ENCODE results near the gene NGRN. TPM values are rescaled to one million over a fixed set of nuclear protein-coding genes. Genes with fewer than 3 reads are reported as not detected.

NGRN gene
- total RNA-seq, 1 experiment from 2014 or later = 135 TPM

DNA sequence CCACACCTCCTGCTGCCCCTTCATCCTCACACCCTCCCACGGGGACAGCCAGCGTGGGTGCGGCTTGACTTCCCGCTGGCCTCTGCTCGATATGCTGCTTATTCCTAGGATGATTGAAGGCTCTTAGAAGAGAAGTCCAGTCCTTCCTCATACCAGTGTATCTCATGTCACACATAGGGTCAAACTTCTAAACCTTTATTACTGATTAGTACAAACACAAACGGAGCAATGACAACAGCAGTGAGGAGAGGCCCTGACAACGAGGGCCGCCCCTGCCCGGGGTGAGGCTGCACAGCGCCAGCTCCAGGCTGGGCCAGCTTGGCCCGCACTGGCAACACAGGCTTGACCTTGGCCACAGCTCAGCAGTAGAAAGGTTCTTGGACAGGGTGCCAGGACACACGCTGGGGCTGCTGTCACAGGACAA lies 35.4 kb upstream of the NGRN start:
- Histone ChIP-seq H3K4me1 (ENCODE audit: insufficient read depth, low read length, poor library complexity, severe bottlenecking) (peaks cover 5% of the 10 kb centered on the region), H3K9me3 (ENCODE audit: low read depth, low read length, poor library complexity, severe bottlenecking) (no peaks in the 10 kb centered on the region), H3K36me3 (ENCODE audit: insufficient read depth, low read length, poor library complexity, severe bottlenecking) (peaks cover 16% of the 10 kb centered on the region), H3K4me3 (ENCODE audit: low read depth, low read length, poor library complexity, severe bottlenecking) (no peak overlapping the region), H3K27ac (ENCODE audit: low read depth, low read length, poor library complexity, severe bottlenecking) (no peak overlapping the region), H3K27me3 (replicated peaks; ENCODE audit: insufficient read depth, low read depth, low read length, poor library complexity) (no peaks in the 10 kb centered on the region)
- intact Hi-C loops (cut with micrococcal nuclease; ENCODE audit: unreplicated experiment) = no loop called here
- no peak for DNase-seq (ENCODE audit: low spot score)
- ChIA-PET POLR2A (ENCODE audit: low non-redundant PET) (no interaction called here), CTCF (no interaction called here)
- no TSS peak for BruUV-seq (replicated peaks)
- TF ChIP-seq EZH2 (IDR thresholded peaks at IDR 0.05; ENCODE audit: borderline replicate concordance, low read depth, low read length, poor library complexity, severe bottlenecking) = no peak
- TF ChIP-seq, protein P1, sequence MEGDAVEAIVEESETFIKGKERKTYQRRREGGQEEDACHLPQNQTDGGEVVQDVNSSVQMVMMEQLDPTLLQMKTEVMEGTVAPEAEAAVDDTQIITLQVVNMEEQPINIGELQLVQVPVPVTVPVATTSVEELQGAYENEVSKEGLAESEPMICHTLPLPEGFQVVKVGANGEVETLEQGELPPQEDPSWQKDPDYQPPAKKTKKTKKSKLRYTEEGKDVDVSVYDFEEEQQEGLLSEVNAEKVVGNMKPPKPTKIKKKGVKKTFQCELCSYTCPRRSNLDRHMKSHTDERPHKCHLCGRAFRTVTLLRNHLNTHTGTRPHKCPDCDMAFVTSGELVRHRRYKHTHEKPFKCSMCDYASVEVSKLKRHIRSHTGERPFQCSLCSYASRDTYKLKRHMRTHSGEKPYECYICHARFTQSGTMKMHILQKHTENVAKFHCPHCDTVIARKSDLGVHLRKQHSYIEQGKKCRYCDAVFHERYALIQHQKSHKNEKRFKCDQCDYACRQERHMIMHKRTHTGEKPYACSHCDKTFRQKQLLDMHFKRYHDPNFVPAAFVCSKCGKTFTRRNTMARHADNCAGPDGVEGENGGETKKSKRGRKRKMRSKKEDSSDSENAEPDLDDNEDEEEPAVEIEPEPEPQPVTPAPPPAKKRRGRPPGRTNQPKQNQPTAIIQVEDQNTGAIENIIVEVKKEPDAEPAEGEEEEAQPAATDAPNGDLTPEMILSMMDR (conservative IDR thresholded peaks at IDR 0.05; ENCODE audit: low read depth, low read length) = no peak

DNA sequence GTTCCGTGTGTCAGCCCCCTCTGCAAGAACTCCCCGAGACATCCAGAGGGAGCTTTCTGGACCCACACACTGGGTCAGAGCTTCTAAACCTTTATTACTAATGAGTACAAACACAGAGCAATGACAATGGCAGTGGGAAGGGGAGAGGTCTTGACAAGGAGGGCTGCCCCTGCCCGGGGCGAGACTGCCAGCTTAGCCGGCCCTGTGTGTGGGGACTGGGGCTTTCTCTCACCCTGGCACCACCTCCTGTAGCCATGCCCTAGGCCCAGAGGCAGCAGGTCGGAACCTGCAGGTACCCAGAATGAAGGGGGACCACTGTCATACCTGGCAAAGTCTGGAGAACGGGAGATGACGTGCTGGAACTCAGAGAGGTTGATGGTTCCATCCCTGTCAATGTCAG lies 34.9 kb upstream of the NGRN start:
- POLR2A ChIA-PET (ENCODE audit: low non-redundant PET) = no interaction called here
- H3K4me3 ChIP-seq (ENCODE audit: low read depth, low read length, poor library complexity, severe bottlenecking) = no peak overlapping the region

DNA sequence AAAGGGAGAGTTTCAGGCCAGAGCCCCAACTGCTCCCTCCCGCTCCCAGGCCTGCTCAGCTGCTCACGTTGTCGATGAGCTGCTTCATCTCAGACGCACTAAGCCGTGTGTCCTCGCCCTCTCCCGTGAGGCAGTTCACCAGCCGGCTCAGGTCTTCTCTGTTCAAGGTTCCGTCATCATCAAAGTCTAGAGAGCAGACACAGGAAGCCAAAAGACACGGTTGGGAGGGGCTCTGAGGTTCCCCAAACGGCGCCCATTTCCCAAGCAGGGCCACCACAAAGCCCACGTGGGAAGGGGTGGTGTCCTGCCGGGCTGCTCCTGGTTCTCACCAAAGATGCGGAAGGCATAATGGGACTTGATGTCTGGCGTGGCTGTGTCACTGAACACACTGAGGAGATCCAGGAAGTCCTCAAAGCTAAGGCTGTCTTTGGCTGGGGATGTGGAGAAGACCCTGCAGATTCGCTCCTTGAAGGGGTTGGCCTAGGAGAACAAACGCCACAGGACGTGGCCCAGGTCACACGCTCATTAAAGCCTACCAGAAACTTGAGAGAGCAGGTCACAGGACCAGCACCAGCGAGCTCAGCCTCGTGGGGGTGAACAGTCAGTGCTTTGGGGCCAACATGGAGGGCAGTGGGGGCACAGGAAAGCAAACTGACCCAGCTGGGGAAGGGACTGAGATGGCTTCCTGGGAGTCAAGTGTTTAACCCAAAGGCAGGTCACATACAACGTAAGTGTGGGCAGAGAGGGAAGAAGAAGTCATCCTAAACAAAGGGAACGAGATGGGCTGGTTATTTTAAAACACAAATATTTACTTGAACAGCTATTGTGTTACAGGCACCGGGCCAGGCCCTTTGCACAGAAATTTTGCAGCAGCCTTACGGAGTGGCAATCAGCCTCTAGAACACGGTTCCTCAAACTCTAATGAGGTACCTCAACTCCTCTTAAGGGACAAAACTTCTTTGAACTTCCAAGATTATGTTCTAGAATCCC lies 34.1 kb upstream of the NGRN start:
- intact Hi-C loops (cut with micrococcal nuclease; ENCODE audit: unreplicated experiment) = no loop called here
- Histone ChIP-seq H3K27me3 (replicated peaks; ENCODE audit: insufficient read depth, low read depth, low read length, poor library complexity) (no peaks in the 10 kb centered on the region), H3K4me3 (ENCODE audit: low read depth, low read length, poor library complexity, severe bottlenecking) (no peak overlapping the region), H3K36me3 (ENCODE audit: insufficient read depth, low read length, poor library complexity, severe bottlenecking) (peaks cover 16% of the 10 kb centered on the region), H3K27ac (ENCODE audit: low read depth, low read length, poor library complexity, severe bottlenecking) (no peak overlapping the region), H3K4me1 (ENCODE audit: insufficient read depth, low read length, poor library complexity, severe bottlenecking) (peaks cover 5% of the 10 kb centered on the region), H3K9me3 (ENCODE audit: low read depth, low read length, poor library complexity, severe bottlenecking) (no peaks in the 10 kb centered on the region)
- no peak for DNase-seq (ENCODE audit: low spot score)
- ChIA-PET POLR2A (ENCODE audit: low non-redundant PET) (no interaction called here), CTCF (no interaction called here)
- TF ChIP-seq EZH2 (IDR thresholded peaks at IDR 0.05; ENCODE audit: borderline replicate concordance, low read depth, low read length, poor library complexity, severe bottlenecking) = no peak
- TF ChIP-seq, protein P1 (conservative IDR thresholded peaks at IDR 0.05; ENCODE audit: low read depth, low read length) = no peak
- no TSS peak for BruUV-seq (replicated peaks)

More for the DNA sequence above, 34.9 kb upstream of the NGRN start:
- no peak for DNase-seq (ENCODE audit: low spot score)
- H3K27ac ChIP-seq (ENCODE audit: low read depth, low read length, poor library complexity, severe bottlenecking) = no peak overlapping the region
- no TSS peak for BruUV-seq (replicated peaks)
- no peaks in the 10 kb centered on the region for H3K27me3 ChIP-seq (replicated peaks; ENCODE audit: insufficient read depth, low read depth, low read length, poor library complexity)
- H3K9me3 ChIP-seq (ENCODE audit: low read depth, low read length, poor library complexity, severe bottlenecking) = no peaks in the 10 kb centered on the region
- CTCF ChIA-PET = no interaction called here
- H3K36me3 ChIP-seq (ENCODE audit: insufficient read depth, low read length, poor library complexity, severe bottlenecking) = peaks cover 16% of the 10 kb centered on the region
- intact Hi-C loops (cut with micrococcal nuclease; ENCODE audit: unreplicated experiment) = no loop called here
- peaks cover 5% of the 10 kb centered on the region for H3K4me1 ChIP-seq (ENCODE audit: insufficient read depth, low read length, poor library complexity, severe bottlenecking)
- TF ChIP-seq EZH2 (IDR thresholded peaks at IDR 0.05; ENCODE audit: borderline replicate concordance, low read depth, low read length, poor library complexity, severe bottlenecking) = no peak
- TF ChIP-seq, protein P1 (conservative IDR thresholded peaks at IDR 0.05; ENCODE audit: low read depth, low read length) = no peak

Measured in A673 (cell line).